Smooth muscle cell (in vitro differentiated cells): Measurements from ENCODE around the gene FARP1. TPM values are rescaled to one million over a fixed set of nuclear protein-coding genes. Genes with fewer than 3 reads are reported as not detected.
"Not testable (repeated sequence)": the region's sequence is repeated elsewhere in the genome, so short reads cannot be mapped to it uniquely, and the experiment has no call there.

Source experiments
- DNase-seq: peaks from one replicate; lab custom pipeline; 2025; ENCODE audit not compliant: unreplicated experiment; lab: John Stamatoyannopoulos, UW
- H2AFZ ChIP-seq: fragments of 200-600 bp; sonication (generic); 2 replicates; pipeline ENCODE4 v1.6.0; 2016; ENCODE audit warnings: antibody characterized with exemption, low read depth, mild to moderate bottlenecking
- H3F3A ChIP-seq: fragments of 200-600 bp; sonication (generic); 2 replicates; pipeline ENCODE4 v1.6.0; 2017; ENCODE audit warnings: antibody characterized with exemption, low read depth
- H3K27ac ChIP-seq: fragments of 200-600 bp; sonication (generic); 2 replicates; pipeline ENCODE4 v1.5.1; 2016; ENCODE audit warnings: low read depth, mild to moderate bottlenecking
- H3K27me3 ChIP-seq: fragments of 200-600 bp; sonication (generic); 2 replicates; pipeline ENCODE4 v1.6.1; 2016; ENCODE audit warnings: low read depth, mild to moderate bottlenecking
- H3K36me3 ChIP-seq: fragments of 200-600 bp; sonication (generic); 2 replicates; pipeline ENCODE4 v1.5.1; 2016; ENCODE audit warnings: low read depth
- H3K4me1 ChIP-seq: fragments of 200-600 bp; sonication (generic); 2 replicates; pipeline ENCODE4 v1.5.1; 2016; ENCODE audit warnings: low read depth
- H3K4me2 ChIP-seq: fragments of 200-600 bp; sonication (generic); 2 replicates; pipeline ENCODE4 v1.6.0; 2016; ENCODE audit warnings: mild to moderate bottlenecking
- H3K4me3 ChIP-seq: fragments of 200-600 bp; sonication (generic); 2 replicates; pipeline ENCODE4 v1.5.1; 2016; ENCODE audit warnings: mild to moderate bottlenecking
- H3K79me2 ChIP-seq: fragments of 200-600 bp; sonication (generic); 2 replicates; pipeline ENCODE4 v1.6.0; 2016; ENCODE audit warnings: low read depth, mild to moderate bottlenecking
- H3K9ac ChIP-seq: fragments of 200-600 bp; sonication (generic); 2 replicates; pipeline ENCODE4 v1.6.0; 2016; ENCODE audit warnings: low read depth
- H3K9me3 ChIP-seq: fragments of 200-600 bp; sonication (generic); replicated peaks from 2 replicates; pipeline ENCODE4 v1.5.1; 2016; ENCODE audit warnings: low read depth
- H4K20me1 ChIP-seq: fragments of 200-600 bp; sonication (generic); 2 replicates; pipeline ENCODE4 v1.6.0; 2016; ENCODE audit warnings: low read depth
- WGBS: methylation state at CpG from one replicate; pipeline ENCODE4 v1.1.7; 2016; ENCODE audit warnings: low lambda C conversion rate; 5-methylcytosine and 5-hydroxymethylcytosine counted together
- polyA plus RNA-seq: library from polyadenylated mRNA; unstranded; fragments of >200 nt; fragmentation: Nextera tagmentation; extraction: Ambion mirVana; gene quantifications from 2 replicates; pipeline ENCODE4 v1.2.1, GENCODE V29; 2016
- total RNA-seq: library from RNA; depleted of rRNA; stranded (reverse); fragments of >200 nt; gene quantifications from 2 replicates; pipeline ENCODE4 v1.2.3, GENCODE V29; 2014
- TF ChIP-seq, protein P1 (sequence below): fragments of 200-600 bp; sonication (generic); IDR thresholded peaks from 2 replicates; pipeline ENCODE4 v1.5.1; 2017; ENCODE audit warnings: borderline replicate concordance, mild to moderate bottlenecking, antibody characterized with exemption; ENCODE audit not compliant: insufficient read depth, poor library complexity, severe bottlenecking

Gene FARP1
- total and polyA plus RNA-seq, 2 experiments from 2014 or later, result 59.4 to 104 TPM

DNA sequence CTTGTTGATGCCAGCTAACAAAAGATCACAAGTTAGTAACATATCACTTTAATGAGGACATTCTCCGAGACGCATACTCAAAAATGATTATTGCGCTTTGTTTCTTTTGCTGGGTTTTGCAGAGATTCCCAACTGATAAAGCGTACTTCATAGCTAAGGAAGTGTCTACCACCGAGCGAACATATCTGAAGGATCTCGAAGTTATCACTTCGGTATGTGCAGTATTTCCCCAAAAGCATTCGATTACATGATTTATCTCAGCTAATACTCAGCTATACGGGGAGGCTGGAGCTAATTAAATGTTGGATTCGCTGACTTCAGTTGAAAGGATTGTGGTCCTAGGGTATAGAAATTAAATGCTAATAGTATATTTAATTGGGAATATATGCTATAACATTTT, 267.7 kb downstream of the FARP1 start:
- TF ChIP-seq, protein P1, sequence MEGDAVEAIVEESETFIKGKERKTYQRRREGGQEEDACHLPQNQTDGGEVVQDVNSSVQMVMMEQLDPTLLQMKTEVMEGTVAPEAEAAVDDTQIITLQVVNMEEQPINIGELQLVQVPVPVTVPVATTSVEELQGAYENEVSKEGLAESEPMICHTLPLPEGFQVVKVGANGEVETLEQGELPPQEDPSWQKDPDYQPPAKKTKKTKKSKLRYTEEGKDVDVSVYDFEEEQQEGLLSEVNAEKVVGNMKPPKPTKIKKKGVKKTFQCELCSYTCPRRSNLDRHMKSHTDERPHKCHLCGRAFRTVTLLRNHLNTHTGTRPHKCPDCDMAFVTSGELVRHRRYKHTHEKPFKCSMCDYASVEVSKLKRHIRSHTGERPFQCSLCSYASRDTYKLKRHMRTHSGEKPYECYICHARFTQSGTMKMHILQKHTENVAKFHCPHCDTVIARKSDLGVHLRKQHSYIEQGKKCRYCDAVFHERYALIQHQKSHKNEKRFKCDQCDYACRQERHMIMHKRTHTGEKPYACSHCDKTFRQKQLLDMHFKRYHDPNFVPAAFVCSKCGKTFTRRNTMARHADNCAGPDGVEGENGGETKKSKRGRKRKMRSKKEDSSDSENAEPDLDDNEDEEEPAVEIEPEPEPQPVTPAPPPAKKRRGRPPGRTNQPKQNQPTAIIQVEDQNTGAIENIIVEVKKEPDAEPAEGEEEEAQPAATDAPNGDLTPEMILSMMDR, result no peak
- H3K9me3 ChIP-seq, result no peaks in the 10 kb centered on the region
- no peaks in the 10 kb centered on the region for H4K20me1 ChIP-seq
- H3K27ac ChIP-seq, result no peak overlapping the region
- H2AFZ ChIP-seq, result no peak overlapping the region
- 92% methylated on average over 11 of the region's 11 CpGs for WGBS
- H3K27me3 ChIP-seq, result no peaks in the 10 kb centered on the region
- no peaks in the 10 kb centered on the region for H3K79me2 ChIP-seq
- no peak overlapping the region for H3K9ac ChIP-seq
- no peaks in the 10 kb centered on the region for H3F3A ChIP-seq
- H3K4me3 ChIP-seq, result no peak overlapping the region
- H3K4me1 ChIP-seq, result no peaks in the 10 kb centered on the region
- no peaks in the 10 kb centered on the region for H3K36me3 ChIP-seq
- no peak for DNase-seq
- H3K4me2 ChIP-seq, result no peak overlapping the region

DNA sequence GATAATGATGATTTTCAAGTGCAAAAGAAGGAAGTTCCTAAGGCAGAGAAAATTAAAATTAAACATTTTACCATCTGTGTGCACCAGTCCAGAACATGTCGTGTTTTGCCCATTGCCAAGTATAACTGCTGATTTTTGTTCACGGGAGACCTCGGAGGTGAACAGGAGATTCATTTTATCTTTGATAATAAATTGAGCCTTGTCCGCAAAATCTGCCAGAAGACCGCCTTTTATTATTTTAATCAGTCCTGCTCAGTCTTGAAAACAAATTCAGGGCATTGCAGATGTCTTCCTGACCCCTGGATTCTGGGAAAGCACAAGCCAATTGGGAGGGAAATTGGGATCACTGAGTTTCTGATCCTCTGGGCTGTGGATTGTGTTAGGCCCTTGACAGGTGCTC, 268.1 kb downstream of the FARP1 start:
- Histone ChIP-seq H3K79me2 (no peaks in the 10 kb centered on the region), H3K9ac (no peak overlapping the region), H3K9me3 (no peaks in the 10 kb centered on the region), H3K4me2 (no peak overlapping the region), H3F3A (no peaks in the 10 kb centered on the region), H4K20me1 (no peaks in the 10 kb centered on the region), H3K4me1 (no peaks in the 10 kb centered on the region), H3K36me3 (no peaks in the 10 kb centered on the region), H3K27ac (no peak overlapping the region), H2AFZ (no peak overlapping the region), H3K4me3 (no peak overlapping the region), H3K27me3 (no peaks in the 10 kb centered on the region)
- no peak for DNase-seq
- TF ChIP-seq, protein P1, result no peak
- 99% methylated on average over 5 of the region's 5 CpGs for WGBS

GRCh38 chr13:98411617-98412265, 268.8 kb downstream of the FARP1 start:
- Histone ChIP-seq H3K4me2 (no peak overlapping the region), H3K27me3 (no peaks in the 10 kb centered on the region), H3K79me2 (no peaks in the 10 kb centered on the region), H3K36me3 (no peaks in the 10 kb centered on the region), H2AFZ (no peak overlapping the region), H3K27ac (no peak overlapping the region), H3K4me3 (no peak overlapping the region), H3K9ac (no peak overlapping the region), H4K20me1 (no peaks in the 10 kb centered on the region), H3K9me3 (no peaks in the 10 kb centered on the region), H3K4me1 (no peaks in the 10 kb centered on the region), H3F3A (no peaks in the 10 kb centered on the region)
- no peak for DNase-seq
- 80% methylated on average over 16 of the region's 16 CpGs for WGBS
- TF ChIP-seq, protein P1, result no peak

DNA sequence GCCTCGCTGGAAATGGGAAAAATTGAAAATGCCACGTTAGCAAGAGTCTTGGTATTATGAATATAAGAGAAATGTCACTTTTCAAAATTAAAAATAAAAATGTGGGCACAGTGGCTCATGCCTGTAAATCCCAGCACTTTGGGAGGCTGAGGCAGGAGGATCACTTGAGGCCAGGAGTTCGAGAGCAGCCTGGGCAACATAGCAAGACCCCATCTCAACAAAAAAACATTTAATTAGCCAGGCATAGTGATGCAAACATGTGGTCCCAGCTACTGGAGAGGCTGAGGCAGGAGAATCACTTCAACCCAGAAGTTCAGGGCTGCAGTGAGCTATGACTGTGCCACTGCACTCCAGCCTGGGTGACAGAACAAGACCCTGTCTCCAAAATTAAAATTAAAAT, 270.4 kb downstream of the FARP1 start:
- 98% methylated on average over 3 of the region's 3 CpGs for WGBS
- not testable (repeated sequence) for H3K9me3 ChIP-seq, H3K4me3 ChIP-seq, H3K36me3 ChIP-seq, H4K20me1 ChIP-seq, H3K79me2 ChIP-seq, H2AFZ ChIP-seq, H3F3A ChIP-seq, H3K4me2 ChIP-seq, H3K27ac ChIP-seq, H3K27me3 ChIP-seq, H3K9ac ChIP-seq, DNase-seq, H3K4me1 ChIP-seq
